HG02623 (cell line): Measurements from ENCODE around the gene RSAD1.
A peak's percentile ranks its signal among the peaks of the same experiment; 100 is the strongest.

Experiments
- ATAC-seq: cut with Tn5 transposase; IDR thresholded peaks from one replicate; pipeline ENCODE4 v1.9.1; 2021; ENCODE audit warnings: moderate library complexity; ENCODE audit not compliant: unreplicated experiment

Gene RSAD1

GRCh38 chr17:50488880-50489279 lies 10.2 kb downstream of the RSAD1 start:
- ATAC-seq, result no peak

GRCh38 chr17:50491505-50491904 lies 12.8 kb downstream of the RSAD1 start:
- no peak for ATAC-seq

GRCh38 chr17:50492214-50492613 lies 13.6 kb downstream of the RSAD1 start:
- ATAC-seq, result no peak

GRCh38 chr17:50493744-50494143 lies 15.1 kb downstream of the RSAD1 start:
- ATAC-seq, result no peak

- no peak for ATAC-seq
Observed at GRCh38 chr17:50495217-50495823, 16.7 kb downstream of the RSAD1 start.

- ATAC-seq, result no peak
Observed at GRCh38 chr17:50495918-50496317, 17.3 kb downstream of the RSAD1 start.

GRCh38 chr17:50498021-50498874 lies 19.6 kb downstream of the RSAD1 start:
- ATAC-seq, result no peak

GRCh38 chr17:50499270-50499669 lies 20.6 kb downstream of the RSAD1 start:
- no peak for ATAC-seq

- ATAC-seq, result no peak
Observed at GRCh38 chr17:50499721-50500120, 21.1 kb downstream of the RSAD1 start.

GRCh38 chr17:50501054-50501453 lies 22.4 kb downstream of the RSAD1 start:
- ATAC-seq, result no peak

GRCh38 chr17:50502301-50502990 lies 23.8 kb downstream of the RSAD1 start:
- no peak for ATAC-seq

GRCh38 chr17:50505591-50506130 lies 27.0 kb downstream of the RSAD1 start:
- no peak for ATAC-seq

- no peak for ATAC-seq
Observed at GRCh38 chr17:50506298-50506697, 27.6 kb downstream of the RSAD1 start.

GRCh38 chr17:50507871-50508572 lies 29.4 kb downstream of the RSAD1 start, which contains the start of gene MYCBPAP:
TSS of gene MYCBPAP (plus strand) at chr17:50508439. CDS start at chr17:50508675, 236 bp downstream.
- no peak for ATAC-seq

GRCh38 chr17:50508573-50509460 lies 30.2 kb downstream of the RSAD1 start:
- ATAC-seq, result no peak

- peak; percentile 73 for ATAC-seq
Observed at GRCh38 chr17:50511058-50511457, 32.4 kb downstream of the RSAD1 start.

- ATAC-seq, result no peak
Observed at GRCh38 chr17:50513495-50513894, 34.8 kb downstream of the RSAD1 start.

- ATAC-seq, result no peak
Observed at GRCh38 chr17:50514388-50514787, 35.7 kb downstream of the RSAD1 start.

GRCh38 chr17:50514936-50515702 lies 36.5 kb downstream of the RSAD1 start:
- no peak for ATAC-seq
